NCI-H446 treated with DMSO at 0.1 percent for 48 hours (cell line): ENCODE measurements around the gene EBLN2.
"Not testable (repeated sequence)": the region's sequence is repeated elsewhere in the genome, so short reads cannot be mapped to it uniquely, and the experiment has no call there.

Experiments used
- DNase-seq: peaks from one replicate; lab custom pipeline; 2025; lab: John Stamatoyannopoulos, UW

Gene EBLN2

DNA sequence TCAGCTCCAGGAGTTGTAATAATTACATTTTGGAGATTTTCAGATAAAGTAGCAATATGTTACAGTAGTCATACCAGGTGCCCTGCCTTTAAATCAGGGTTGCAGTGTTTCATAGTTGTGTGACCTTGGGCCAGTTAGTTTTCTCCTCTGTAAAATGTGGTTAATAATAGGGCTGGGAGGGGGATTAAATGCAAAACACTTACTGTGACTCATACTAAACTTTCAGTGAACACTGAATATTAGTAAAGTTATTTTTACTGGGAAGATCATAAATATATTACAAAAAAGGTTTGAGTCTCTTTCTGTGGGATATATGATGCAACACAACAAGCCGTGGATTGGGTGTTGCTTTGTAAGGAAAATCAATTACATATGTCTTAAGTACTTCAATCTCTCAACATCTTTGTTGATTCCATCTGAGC lies 1.1 kb upstream of the EBLN2 start:
- no peak for DNase-seq

DNA sequence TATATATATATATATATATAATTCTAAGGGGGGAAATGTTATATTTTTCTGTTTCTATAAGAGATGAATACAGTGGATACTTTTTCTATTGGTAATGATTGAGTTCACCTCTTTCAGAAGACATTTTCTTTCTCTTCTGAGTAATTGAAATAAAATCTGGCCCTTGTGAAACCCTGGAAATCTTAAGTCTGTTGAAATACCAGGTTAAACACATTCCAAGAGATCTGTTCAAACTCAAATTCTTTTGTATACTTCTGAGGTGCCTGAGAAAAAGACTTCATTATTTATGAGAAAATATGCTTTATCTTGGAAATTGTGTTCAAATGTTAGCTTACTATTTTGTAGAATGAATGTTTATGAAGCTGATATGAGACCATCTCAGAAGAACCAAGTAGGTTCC lies 4.8 kb downstream of the EBLN2 start:
- not testable (repeated sequence) for DNase-seq

DNA sequence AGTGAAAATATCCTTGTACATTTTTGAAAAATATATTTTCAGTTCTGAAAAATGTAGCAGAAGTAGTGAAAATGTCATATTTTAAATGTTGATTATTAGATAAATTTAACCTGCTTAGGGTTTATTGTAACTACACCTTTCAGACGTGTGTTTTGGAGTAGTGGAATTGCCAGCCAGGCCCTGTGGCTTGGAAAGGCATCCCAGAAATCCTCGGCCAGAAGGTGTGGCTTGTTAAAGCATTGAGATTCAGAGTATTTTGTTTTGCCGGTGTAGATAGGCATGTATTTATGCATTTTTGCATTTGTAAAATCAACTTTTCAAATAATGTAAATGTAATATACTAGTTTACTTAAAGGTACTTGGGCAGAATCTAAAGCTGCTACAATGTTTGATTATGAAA lies 7.0 kb downstream of the EBLN2 start:
- DNase-seq, result no peak

DNA sequence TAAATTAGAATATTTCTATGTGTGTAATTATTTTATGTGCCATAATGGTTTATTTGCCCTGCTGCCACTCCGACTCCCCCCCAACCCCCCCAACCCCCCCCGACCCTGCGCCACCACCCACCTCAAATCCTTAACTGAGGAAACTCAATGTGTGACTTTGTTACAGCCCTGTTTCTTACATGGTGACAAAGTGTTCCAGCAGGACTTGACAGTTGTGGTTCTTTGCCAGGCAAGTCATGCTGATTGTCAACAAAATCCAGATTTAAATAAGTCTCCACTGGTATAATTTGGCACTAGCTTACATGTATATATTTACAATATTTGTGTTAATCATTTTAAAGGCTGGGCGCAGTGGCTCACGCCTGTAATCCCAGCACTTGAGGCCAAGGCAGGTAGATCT lies 7.7 kb downstream of the EBLN2 start:
- no peak for DNase-seq

DNA sequence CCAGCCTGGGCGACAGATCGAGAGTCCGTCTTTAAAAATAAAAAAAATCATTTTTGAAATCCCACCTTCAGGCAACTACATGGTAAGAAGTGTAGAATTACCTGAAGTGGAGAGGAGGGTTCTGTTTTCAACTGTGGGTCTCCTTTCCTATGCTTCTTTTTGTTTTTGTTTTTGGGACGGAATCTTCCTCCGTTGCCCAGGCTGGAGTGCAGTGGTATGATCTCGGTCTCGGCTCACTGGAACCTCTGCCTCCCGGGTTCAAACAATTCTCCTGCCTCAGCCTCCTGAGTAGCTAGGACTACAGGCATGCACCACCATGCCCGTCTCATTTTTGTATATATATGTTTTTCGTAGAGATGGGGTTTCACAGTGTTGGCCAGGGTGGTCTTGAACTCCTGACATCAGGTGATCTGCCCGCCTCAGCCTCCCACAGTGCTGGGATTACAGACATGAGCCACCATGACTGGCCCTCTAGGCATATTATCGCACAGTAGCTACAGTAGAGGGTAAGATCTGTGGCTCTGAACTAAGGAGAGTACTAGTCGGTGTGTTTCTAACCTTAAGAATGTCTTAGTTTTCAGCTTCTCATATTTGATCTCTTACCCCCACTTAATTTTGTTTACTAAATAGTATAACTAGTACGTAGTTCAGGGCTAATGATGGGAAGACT lies 8.5 kb downstream of the EBLN2 start:
- DNase-seq, result no peak

DNA sequence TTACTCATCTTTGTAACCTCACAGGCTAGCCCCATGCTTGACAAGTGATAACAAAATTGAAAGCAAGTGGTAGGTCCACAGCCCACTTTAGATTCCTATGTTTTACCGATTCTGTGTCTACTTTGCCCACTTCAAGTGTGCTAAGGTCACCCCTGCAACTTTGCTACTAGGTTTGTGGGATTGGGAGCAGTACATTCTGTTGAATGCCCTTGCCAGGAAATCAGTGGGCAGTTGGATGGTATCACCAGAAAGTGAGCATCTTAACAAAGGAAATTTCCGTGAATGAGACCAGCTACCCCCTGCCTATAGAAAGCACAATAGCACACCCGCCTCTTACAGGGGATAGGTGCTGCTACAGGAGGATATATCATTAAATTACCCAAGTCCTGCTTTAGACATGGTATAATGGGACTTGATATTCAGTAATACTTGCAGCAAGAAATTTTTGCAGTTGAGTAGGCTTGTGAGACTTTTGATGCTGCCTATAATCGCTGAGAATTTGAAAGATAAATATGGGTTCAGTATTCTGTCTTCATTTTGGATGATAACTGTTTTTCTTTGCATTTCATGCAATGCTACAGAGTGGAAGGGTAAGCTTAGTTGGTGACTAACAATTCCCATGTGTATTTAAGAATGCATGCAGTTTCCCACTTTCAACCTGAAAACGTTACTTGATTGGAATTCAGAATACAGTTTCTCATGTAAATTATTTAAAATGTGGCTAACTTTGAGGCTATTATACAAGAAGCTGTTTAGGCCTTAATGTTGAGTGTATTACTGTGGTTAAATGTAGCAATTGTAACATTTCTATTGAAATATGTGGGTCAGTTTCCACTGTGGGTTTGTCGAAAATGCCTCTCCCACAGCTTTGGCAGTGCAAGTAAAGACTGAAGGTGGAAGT lies 9.5 kb downstream of the EBLN2 start:
- DNase-seq, result no peak

DNA sequence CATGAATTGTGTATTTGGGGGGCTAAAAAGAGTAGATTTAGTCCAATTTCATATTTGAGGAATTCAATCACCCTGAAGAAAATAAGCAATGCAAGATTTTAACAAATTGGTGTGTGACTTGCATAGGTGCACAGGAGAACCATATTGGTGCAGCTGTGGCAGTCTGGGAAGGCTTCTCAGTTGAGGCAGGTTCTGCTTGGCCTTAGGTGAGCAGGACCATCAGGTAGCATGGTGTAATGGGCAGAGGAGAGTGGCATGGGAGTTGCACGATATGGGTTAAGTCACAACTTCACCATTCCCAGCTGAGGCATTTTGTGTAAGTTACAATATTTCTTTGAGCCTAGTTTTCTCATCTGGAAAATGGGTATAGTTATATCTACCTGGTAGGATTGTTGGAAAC lies 10.5 kb downstream of the EBLN2 start:
- DNase-seq, result no peak

DNA sequence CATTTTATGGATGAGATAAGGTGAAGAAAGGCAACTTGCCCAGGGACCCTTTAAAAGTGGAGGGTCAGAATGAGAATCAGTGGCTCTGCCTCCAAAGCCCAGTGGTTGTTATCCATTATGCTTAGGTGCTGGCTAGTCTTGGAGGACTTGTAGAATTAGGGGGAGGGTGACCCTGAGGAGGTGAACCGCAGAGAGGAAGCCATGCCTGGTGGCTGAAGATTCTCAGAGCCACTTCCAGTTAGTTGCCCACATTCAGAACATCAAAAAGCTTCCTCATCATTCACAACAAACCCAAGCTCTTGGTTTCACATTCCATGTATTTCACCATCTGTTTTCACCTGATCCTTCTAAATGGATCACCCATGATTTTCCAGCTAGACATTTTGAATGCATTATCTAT lies 11.2 kb downstream of the EBLN2 start:
- DNase-seq, result no peak

DNA sequence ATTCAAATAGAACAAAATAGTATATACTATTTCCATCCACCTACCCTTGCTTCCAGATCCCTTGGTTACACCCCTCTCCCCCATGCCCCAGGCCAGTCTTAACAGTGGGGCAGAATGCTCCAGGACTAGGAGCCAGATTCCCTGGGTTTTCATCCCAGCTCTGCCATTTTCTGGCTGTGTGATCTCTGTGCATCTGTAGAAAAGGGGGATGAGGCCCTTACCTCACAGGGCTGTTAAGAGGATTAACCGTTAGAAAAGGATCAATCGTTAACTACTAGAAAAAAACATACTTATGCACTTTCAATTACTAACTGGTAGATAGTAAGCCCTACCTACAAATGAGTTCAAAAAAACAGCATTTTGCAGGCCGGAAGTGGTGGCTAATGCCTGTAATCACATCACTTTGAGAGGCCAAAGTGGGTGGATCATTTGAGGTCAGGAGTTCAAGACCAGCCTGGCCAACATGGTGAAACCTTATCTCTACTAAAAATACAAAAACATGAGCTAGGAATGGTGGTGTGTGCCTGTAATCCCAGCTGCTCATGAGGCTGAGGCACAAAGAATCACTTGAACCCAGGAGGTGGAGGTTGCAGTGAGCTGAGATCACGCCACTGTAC lies 11.7 kb downstream of the EBLN2 start:
- no peak for DNase-seq

DNA sequence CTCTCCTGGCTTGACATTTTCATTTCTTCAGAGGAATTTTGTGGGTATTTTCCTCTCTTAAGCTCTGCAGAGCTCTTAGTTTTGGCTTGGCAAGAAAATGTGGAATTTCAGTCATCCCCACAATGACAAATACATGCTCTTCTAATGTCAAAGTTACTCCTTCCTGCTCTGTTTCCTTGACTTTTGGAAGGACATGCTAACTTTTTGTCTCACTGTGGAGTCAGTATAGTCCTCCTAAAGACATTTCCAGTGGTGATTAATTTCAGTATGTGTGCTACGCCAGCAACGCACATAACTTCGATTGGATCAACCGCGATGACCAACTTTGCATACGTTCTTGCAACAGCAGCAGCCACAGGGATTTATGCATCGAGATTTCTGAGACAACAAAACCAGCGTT lies 13.3 kb downstream of the EBLN2 start:
- no peak for DNase-seq

DNA sequence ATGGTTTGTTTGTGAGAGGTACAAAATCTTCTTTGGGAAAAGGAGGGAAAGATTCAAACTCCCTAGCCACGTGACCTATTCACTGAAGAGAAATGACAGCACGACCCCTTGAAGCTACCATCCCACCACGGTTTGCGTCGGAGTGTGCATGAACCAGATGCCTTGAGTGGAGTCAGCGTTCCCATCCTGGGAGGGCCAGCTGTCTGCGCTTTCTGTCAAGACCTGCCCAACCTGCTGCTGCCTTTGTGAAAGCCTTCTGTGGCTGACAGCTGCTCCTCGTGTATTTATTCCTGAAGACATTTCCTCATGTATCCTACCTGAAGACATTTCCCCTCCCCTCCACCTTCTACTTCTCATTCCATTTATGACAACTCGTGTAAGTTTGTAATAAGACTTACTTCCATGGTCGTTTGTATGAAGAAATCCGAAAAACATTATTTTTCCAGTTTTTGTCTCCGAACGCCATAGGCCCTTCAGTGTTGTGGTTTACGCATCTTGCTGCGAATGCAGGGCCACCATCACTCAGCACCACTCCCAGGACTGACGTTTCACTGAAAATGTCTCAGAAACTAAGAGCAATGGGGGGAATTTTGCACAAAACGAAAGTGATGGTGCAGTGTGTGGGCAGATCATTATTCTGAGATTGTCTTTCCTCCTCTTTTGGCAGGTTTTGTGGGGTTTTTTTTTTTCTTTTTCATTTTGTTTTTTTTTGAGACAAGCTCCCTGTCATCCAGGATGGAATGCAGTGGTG lies 18.9 kb downstream of the EBLN2 start:
- DNase-seq, result no peak

DNA sequence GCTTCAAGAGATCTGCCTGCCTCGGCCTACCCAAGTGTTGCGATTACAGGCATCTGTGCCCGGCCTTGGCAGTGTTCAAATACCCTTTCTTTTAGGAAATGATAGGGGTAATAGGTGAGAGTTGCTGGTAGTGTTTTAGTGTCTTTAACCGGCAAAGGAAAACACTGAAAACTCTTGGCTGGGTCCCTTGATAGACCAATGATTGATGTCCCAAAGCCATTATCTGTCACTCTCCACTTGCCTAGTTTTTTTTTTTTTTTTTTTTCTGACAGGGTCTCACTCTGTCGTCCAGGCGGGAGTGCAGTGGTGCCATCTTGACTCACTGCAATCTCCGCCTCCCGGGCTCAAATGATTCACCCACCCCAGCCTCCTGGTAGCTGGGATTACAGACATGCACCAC lies 19.7 kb downstream of the EBLN2 start:
- no peak for DNase-seq

DNA sequence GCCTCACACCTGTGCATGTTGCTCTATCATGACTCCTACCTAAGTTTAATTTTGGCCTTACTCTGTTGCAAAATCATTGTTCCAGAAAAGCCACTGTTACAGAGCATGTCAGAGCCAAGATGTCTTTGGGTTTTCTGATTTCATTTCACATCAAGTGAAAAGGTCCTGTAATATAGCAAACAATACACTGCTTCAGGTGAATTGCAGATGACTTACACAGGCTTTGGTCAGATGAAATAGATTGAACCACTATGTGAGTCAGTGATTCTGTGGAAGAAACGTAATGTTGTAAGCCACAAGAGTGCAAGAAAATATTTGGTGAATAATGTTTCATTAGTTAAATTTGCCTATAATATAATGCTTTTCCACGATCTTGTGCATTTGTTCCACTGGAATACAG lies 22.7 kb downstream of the EBLN2 start:
- no peak for DNase-seq

DNA sequence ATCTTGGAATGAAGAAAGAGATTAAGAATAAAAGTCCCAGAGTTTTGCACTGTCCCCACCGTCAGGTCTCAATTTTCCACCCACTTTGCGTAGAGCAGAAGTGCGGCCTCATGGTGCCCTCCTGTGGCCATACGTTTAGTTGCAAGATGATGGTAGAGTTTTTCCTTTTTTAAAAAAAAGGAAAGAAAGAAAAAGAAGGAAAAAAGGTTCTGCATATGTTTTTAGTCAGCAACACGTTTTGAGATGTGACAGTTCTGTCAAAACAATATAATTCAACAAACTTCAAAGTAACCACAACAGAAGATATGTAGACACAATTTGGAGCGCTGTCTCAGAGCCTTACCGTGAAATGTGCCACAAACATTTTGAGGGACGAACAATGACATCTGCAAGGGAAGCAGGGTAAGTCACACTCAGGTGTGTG lies 24.6 kb downstream of the EBLN2 start:
- no peak for DNase-seq

DNA sequence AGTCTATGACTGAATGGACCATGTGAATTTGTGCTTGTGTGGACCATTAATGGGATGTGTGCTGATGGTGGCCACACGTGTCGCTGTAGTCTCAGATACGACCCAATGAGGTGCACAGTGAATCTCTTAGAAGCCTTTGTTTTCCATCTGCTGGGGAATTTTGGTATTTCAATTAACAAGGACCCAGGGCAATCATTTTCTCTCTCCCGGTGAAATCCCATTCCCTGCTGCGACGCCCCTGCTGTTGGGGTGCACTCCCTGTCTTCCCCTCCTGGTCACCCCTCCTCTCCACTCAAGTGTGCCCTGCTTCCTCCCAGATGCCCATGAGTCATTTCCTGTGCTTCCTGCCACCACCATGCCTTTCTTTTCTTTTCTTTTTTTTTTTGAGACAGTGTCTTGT lies 32.7 kb downstream of the EBLN2 start:
- DNase-seq, result no peak

DNA sequence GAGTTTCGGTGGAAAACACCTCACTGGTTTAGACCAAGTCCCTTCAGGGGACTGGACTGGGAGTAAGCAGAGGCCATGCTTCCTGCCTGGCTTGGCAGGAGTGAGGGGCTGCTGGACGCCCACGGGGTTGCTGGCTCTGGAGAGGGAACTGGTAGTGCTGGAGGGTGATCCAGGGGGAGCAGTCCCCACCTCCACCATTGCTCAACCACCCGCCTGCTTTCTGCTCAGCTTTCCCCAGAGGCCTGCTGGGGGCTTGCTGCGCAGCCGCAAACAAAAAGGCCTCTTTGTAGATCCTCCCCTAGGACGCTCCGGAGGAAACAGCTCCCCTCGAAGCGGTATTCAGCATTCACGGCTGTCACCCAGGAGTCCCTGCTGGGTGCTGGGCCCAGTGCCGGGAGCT lies 33.5 kb downstream of the EBLN2 start:
- DNase-seq, result no peak

DNA sequence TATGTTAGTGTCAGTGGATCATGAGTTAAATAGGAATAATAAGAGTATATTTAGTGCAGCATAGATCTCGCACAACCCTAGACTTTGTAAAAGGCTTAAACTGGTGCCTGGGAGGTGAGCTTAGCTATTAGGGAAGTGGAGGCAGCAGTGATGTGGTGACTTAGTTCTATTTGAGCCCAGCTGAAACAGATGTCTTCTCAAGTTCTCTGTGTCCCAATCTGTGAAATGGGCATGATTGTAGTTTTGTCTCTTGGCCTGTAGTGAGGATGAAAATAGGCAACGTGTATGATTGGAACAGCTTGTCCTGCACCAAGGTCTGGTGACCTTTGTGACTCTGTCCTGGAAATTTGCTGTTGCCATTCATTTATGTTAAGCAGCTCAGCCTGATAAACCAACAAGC lies 34.7 kb downstream of the EBLN2 start:
- no peak for DNase-seq

DNA sequence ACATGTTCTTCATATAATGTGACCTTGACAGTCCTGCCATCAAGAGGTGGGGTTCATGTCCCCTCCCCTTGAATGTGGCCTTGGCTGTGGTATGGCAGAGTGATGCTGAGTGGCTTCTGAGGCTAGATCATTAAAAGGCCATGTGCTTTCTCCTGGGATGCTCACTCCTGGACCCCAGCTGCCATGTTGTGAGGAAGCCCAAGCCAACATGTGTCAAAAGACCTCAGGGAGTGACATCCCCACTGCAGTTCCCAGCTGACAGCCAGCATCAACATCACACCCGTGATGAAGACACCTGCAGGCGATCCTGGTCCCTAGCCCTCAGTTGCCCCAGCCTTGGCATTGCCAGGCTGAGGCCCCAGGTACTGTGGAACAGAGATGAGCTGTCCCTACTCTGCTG lies 36.6 kb downstream of the EBLN2 start:
- DNase-seq, result no peak

DNA sequence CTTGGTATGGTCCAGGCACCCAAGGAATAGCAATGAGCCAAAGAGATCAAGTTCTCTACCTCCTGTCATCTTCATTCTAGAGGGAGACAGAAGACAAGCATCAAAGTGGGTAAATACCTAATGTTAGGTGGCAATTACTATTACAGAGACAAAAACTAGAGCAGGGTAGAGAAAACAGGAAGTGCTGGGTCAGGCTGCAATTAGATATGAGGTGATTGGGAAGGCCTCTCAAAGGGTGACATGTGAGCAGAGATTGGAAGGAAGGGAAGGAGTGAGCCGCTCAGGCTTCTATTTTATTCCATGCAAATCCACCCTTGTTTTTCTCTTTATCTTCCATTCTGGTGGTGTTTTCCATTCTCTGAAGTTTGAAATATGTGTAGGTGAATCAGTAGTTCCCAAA lies 37.4 kb downstream of the EBLN2 start:
- DNase-seq, result no peak

DNA sequence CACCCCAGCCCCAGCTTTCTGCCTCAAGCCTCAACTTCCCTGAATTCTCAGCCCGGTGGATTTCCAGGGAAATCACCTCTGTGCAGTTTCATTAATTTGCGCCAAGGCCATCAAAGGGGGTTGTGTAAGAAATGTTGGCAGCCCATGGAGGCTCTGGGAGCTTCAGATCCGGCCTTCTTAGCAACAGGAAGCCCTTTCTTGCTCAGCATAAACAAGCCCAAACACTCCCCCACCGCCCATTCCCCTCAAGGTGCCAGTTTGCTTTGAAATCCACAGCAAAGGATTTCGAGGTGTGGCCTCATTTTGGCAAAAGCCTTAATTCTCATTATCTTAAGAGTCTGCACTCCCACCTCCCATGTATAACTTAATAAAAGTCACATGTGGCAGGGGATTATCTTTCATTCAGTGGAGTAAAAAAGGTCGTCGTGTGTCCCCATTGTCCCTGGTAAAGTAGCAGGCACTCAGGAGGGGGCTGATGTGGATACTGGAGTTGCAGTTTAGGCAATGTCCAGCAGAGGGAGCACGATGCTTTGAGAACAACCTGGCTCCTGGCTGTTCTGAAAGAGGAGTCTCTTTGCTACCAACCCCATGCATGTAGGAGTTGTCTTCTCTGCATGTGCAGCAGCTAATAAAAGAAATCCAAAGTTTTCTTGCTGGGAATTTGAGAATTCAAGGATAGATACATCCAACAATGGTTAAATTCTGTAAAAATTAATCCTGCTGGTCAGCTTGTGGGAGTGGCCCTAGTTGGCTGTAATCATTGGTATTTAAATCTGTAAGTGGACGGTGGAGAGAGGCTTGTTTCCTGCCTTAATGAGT lies 39.5 kb downstream of the EBLN2 start:
- peak; percentile 19 for DNase-seq

DNA sequence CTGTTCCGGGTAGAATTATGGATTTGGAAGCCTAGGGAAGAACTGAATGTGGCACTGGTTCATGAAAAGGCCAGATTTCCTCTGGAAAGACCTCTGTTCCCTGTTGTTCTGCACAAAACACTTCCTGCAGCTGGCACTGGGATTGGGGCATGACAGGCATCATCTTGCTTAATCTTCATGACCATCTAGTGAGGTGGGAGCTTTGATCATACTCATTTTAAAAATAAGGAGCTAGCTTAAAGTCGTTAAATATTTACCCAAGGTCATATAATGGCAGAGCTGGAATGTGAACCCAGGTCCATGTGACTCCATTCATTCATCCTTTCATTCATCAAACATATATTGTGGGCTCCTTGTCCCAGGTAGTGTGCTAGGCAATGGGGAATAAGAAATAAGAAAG lies 40.4 kb downstream of the EBLN2 start:
- no peak for DNase-seq

DNA sequence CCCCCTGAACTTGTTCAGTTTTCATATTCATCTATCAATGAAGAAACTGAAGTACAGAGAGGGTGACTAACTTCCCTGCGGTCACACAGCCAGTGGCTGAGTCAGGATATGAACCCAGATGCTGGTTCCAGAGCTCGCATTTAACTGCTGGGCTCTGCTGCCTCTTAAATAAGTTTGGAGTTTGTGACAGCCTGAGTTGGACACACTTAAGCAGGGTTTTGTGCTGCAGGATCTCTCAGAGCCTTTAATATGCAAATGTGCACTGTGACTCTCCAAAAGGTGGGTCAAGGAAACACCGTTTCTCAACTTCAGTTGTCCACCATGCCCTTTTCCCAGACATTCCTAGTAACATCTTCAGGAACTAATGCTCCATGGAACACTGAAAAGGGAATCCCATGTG lies 45.8 kb downstream of the EBLN2 start:
- no peak for DNase-seq
